ENCODE results near the gene KLRF2.

DNA sequence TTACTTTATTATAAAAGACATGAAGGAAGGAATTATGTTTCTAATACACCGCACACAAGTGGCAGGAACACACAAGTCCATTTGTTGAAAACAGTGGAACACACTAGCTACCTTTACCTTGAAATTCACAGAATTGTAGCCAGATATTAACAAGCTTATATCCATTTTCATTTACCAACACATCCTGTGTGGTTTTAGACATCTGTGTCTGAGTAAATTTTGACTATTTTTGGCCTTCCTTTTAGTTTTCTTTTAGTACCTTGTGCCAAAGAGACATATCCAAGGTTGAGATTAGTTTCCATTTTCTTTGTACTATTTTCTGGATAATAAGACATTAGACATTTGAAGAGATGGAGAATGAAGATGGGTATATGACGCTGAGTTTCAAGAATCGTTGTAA is at the start of gene KLRF2:
- TF ChIP-seq CTCF (IDR thresholded peaks at IDR 0.05) (no peak), MAZ (IDR thresholded peaks at IDR 0.05; ENCODE audit: borderline replicate concordance, low read depth, low read length) (no peak), PHF8 (IDR thresholded peaks at IDR 0.05; ENCODE audit: borderline replicate concordance, low read depth) (no peak), SREBF2 (IDR thresholded peaks at IDR 0.05) (no peak), RFX5 (IDR thresholded peaks at IDR 0.05) (no peak), EP300 (IDR thresholded peaks at IDR 0.05) (no peak), REST (IDR thresholded peaks at IDR 0.05) (no peak), ZFP36 (IDR thresholded peaks at IDR 0.05; ENCODE audit: borderline replicate concordance, partially characterized antibody) (no peak), RARB (CRISPR knock-in tag; IDR thresholded peaks at IDR 0.05) (no peak)
- TF ChIP-seq, protein P1, sequence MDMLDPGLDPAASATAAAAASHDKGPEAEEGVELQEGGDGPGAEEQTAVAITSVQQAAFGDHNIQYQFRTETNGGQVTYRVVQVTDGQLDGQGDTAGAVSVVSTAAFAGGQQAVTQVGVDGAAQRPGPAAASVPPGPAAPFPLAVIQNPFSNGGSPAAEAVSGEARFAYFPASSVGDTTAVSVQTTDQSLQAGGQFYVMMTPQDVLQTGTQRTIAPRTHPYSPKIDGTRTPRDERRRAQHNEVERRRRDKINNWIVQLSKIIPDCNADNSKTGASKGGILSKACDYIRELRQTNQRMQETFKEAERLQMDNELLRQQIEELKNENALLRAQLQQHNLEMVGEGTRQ (IDR thresholded peaks at IDR 0.05): no peak
